GM19238 (cell line): ENCODE measurements around the gene CNN1.

ENCODE experiments used
- DNase-seq: peaks from one replicate; pipeline ENCODE4 v3.0.0; 2011; ENCODE audit warnings: low spot score; ENCODE audit not compliant: insufficient read length

CNN1 gene

DNA sequence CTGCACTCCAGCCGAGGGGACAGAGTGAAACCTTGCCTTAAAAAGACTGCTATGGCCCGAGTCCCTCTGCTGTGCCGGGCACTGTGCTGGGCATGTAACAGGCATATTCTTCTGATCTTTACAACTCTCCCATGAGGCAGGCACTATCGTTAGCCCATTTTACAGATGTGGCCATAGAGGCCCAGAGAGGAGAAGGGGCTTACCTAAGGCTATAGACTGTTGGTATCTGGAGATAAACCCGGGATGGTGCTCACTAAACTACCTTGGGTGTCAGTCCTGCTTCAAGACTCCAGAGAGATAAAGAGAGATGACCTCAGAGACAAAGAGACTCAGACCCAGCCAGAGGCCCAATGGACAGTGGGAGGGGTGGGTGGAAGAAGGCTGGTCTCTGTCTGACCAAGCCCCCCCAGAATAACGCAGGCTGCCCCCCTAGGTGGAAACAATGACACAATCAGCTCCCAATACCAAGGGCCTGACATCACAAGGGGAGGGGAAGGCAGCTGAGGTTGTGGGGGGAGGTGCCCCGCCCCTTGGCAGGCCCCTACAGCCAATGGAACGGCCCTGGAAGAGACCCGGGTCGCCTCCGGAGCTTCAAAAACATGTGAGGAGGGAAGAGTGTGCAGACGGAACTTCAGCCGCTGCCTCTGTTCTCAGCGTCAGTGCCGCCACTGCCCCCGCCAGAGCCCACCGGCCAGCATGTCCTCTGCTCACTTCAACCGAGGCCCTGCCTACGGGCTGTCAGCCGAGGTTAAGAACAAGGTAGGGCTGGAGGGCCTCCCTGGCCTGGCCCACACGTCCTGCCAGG lies at the start of gene CNN1:
Gene CNN1 (plus strand): TSS at position 620 of the 805 bp plus-strand sequence. CDS start 77 bp downstream, at position 697.
- no peak for DNase-seq

DNA sequence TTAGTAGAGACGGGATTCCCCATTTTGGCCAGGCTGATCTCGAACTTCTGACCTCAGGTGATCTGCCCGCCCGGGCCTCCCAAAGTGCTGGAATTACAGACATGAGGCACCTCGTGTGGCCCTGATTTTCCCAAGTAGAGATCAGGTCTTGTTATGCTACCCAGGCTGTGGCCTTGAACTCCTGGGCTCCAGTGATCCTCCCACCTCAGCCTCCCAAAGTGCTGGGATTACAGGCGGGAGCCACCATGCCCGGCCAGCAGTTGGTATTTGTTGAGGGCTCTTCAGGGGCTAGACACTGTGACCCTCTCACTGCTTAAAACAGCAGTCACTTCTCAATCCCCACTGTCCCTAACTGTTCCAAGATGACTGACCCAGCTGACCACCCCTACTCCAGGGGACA lies 49.3 kb upstream of the CNN1 start:
- DNase-seq, result no peak

- DNase-seq, result no peak
Observed at GRCh38 chr19:11494634-11495285, 43.9 kb upstream of the CNN1 start.

- no peak for DNase-seq
Observed at GRCh38 chr19:11495481-11495880, 43.2 kb upstream of the CNN1 start.

- DNase-seq, result no peak
Observed at GRCh38 chr19:11495885-11496284, 42.8 kb upstream of the CNN1 start.

DNA sequence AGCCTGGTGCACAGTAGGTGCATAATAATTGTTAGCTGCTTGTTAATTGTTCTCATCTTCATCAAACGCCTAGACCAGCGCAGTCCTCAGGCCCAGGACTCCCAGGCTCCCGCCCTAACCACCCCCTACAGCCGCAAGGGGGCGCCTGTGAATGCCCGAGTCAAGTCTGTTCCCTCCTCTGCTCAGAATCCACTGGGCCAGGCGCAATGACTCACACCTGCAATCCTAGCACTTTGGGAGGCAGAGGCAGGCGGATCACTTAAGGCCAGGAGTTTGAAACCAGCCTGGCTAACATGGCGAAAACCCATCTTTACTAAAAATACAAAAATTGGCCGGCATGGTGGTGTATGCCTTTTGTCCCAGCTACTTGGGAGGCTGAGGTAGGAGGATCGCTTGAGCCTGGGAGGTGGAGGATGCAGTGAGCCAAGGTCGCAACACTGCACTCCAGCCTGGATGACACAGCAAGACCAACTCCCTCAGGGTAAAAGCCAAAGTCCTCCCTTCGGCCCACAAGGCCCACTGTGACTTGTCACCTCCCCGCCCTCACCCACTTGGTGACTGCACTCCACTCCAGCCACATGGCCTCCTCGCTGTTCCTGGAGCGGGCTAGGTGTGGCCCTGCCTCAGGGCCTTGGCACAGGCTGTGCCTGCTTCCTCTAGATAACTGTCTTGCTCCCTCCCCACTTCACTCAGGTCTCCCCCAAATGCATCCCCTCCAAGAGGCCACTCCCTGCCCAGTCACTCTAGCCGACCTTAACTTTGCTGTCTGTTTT lies 42.1 kb upstream of the CNN1 start:
- DNase-seq, result no peak

GRCh38 chr19:11499220-11499726 lies 39.4 kb upstream of the CNN1 start:
- no peak for DNase-seq

DNA sequence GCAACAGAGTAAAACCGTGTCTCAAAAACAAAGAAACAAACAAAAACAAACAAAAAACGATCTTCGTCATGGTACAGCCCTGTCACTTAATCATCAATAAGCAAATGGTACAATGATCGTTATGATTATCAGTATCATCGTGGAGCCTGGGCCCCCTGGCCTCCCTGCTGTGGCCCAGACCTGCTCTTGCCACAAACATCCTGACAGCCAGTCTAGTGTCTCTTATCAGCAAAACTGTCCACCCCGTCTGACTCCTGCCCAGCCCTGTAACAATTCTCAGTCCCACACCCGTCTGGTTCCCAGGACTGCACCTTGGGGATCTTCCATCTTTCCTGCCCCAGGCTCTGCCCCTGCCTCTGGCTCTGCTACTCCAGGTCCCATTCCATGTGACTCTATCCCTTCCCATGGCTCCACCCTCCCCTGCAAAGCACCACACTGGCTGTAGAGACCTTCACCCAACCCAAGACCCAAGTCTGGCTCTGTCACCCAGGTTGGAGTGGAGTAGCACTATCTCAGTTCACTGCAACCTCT lies 38.7 kb upstream of the CNN1 start:
- DNase-seq, result no peak

DNA sequence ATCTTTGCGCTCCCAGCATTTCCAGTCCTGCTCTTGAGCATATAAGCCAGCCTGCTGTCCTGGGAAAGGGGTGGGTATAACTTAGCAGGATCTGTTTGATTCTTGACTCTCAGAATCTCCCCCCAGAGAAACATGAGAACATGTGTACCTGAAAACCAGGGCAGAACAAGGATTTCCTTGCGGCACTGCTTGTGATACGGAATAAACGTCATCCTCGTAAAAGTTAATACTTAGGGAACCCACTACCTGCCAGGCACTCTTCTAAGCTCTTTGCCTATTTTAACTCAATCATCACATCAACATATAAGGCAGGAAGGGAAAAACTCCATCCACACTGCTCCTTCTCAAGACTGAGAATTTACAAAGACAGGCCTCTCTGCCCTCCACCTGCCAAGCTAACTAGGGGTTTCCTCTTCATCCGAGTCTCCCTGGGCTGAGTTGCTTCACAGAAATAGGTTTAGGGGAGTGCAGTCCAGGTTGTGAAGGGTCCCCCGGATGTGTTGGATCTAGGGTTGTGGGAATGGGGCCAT lies 34.1 kb upstream of the CNN1 start:
- DNase-seq, result no peak

GRCh38 chr19:11505032-11505503 lies 33.6 kb upstream of the CNN1 start:
- DNase-seq, result peak; percentile 98

GRCh38 chr19:11505504-11506100 lies 33.0 kb upstream of the CNN1 start, which contains the start of gene ZNF653:
Gene ZNF653, minus strand, starts transcription at chr19:11505839. Its CDS starts 53 bp downstream, at chr19:11505786.
- peak; percentile 97 for DNase-seq

GRCh38 chr19:11506101-11506555 lies 32.5 kb upstream of the CNN1 start:
- no peak for DNase-seq

GRCh38 chr19:11506967-11507366 lies 31.7 kb upstream of the CNN1 start:
- DNase-seq, result no peak

DNA sequence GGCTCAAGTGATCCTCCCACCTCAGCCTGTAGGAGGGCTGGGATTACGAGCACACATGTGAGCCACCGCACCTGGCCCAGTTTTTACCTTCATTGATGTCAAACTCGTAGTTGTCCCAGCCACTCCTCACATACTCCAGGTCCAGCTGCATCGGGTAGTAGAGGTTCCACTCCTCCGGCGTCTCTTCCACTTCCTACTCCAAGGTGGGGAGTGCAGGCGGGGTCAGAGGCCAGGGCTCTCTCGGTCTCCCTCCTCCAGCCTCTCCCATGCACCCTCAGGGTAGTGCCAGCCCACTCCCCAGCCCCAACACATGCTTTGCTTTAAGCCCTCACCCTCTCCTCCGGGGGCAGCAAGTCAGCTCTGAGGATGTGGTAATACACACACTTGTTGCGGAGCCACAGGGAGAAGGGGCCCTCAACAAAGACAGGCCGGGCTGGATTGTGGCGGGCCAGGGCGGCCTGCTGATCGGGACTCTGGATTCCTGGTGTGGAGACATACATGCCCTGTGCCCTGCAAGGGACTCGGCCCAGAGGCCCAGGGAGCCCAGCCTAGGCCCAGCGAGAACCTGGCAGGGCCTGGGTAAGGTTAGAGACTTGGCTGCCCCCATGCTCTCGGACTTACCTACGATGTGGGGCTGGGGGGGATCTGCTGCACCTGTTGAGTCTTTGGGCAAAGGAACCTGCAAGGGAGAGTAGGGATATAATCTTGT lies 31.1 kb upstream of the CNN1 start:
- DNase-seq, result no peak

DNA sequence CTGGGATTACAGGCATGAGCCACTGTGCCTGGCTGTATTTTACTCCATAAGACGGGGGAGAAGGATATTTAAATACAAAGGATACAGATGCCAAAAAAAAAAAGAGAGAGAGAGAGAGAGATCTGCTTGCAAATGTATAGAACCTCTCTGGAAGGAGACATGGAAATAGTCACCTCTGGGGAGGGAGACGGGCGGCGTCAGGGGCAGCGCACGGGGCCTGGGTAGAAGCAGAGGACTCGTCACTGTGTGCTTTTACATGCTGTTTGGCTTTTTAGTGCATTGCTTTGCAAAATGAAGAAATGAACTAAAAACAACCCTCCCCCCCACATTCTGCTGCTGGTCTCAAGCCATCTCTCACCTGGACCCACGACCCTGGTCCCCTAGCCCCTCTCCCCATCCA lies 28.2 kb upstream of the CNN1 start:
- DNase-seq, result no peak

- DNase-seq, result no peak
Observed at GRCh38 chr19:11513946-11514345, 24.7 kb upstream of the CNN1 start.

GRCh38 chr19:11519138-11519537 lies 19.5 kb upstream of the CNN1 start:
- no peak for DNase-seq

GRCh38 chr19:11528551-11529341 lies 9.9 kb upstream of the CNN1 start, which contains the start of gene ECSIT:
Gene ECSIT, minus strand, starts transcription at chr19:11529134. Its CDS starts 9,964 bp downstream, at chr19:11519170.
- peak; percentile 99 for DNase-seq

DNA sequence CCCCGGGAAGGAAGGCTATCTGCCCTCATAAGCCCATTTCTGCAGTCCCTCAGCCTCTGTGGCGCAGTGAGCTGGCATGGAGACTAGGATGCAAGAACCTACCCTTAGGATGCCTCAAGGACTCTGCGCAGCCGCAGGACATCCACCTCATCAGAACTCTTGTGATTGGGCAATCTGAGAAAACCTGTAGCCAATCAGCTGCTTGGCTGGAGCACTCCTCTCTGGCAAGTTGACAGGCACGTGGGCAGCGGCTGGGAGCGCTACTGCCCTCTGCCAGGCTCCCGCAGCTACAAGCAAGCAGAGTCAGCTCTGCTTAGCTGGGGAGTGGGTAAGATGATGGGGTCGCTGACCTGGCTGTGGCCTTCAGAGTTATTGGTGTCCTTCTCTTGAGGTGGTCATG lies 8.2 kb upstream of the CNN1 start:
- DNase-seq, result no peak
